Smooth muscle cell (in vitro differentiated cells): ENCODE results near the gene EML6. TPM values are rescaled to one million over a fixed set of nuclear protein-coding genes. Genes with fewer than 3 reads are reported as not detected.

ENCODE experiments used
- DNase-seq: peaks from one replicate; lab custom pipeline; 2025; ENCODE audit not compliant: unreplicated experiment; lab: John Stamatoyannopoulos, UW
- H2AFZ ChIP-seq: fragments of 200-600 bp; sonication (generic); 2 replicates; pipeline ENCODE4 v1.6.0; 2016; ENCODE audit warnings: antibody characterized with exemption, low read depth, mild to moderate bottlenecking
- H3F3A ChIP-seq: fragments of 200-600 bp; sonication (generic); 2 replicates; pipeline ENCODE4 v1.6.0; 2017; ENCODE audit warnings: antibody characterized with exemption, low read depth
- H3K27ac ChIP-seq: fragments of 200-600 bp; sonication (generic); 2 replicates; pipeline ENCODE4 v1.5.1; 2016; ENCODE audit warnings: low read depth, mild to moderate bottlenecking
- H3K27me3 ChIP-seq: fragments of 200-600 bp; sonication (generic); 2 replicates; pipeline ENCODE4 v1.6.1; 2016; ENCODE audit warnings: low read depth, mild to moderate bottlenecking
- H3K36me3 ChIP-seq: fragments of 200-600 bp; sonication (generic); 2 replicates; pipeline ENCODE4 v1.5.1; 2016; ENCODE audit warnings: low read depth
- H3K4me1 ChIP-seq: fragments of 200-600 bp; sonication (generic); 2 replicates; pipeline ENCODE4 v1.5.1; 2016; ENCODE audit warnings: low read depth
- H3K4me2 ChIP-seq: fragments of 200-600 bp; sonication (generic); 2 replicates; pipeline ENCODE4 v1.6.0; 2016; ENCODE audit warnings: mild to moderate bottlenecking
- H3K4me3 ChIP-seq: fragments of 200-600 bp; sonication (generic); 2 replicates; pipeline ENCODE4 v1.5.1; 2016; ENCODE audit warnings: mild to moderate bottlenecking
- H3K79me2 ChIP-seq: fragments of 200-600 bp; sonication (generic); 2 replicates; pipeline ENCODE4 v1.6.0; 2016; ENCODE audit warnings: low read depth, mild to moderate bottlenecking
- H3K9ac ChIP-seq: fragments of 200-600 bp; sonication (generic); 2 replicates; pipeline ENCODE4 v1.6.0; 2016; ENCODE audit warnings: low read depth
- H3K9me3 ChIP-seq: fragments of 200-600 bp; sonication (generic); replicated peaks from 2 replicates; pipeline ENCODE4 v1.5.1; 2016; ENCODE audit warnings: low read depth
- H4K20me1 ChIP-seq: fragments of 200-600 bp; sonication (generic); 2 replicates; pipeline ENCODE4 v1.6.0; 2016; ENCODE audit warnings: low read depth
- CTCF ChIP-seq: fragments of 200-600 bp; sonication (generic); IDR thresholded peaks from 2 replicates; pipeline ENCODE4 v1.5.1; 2017; ENCODE audit warnings: borderline replicate concordance, mild to moderate bottlenecking, antibody characterized with exemption; ENCODE audit not compliant: insufficient read depth, poor library complexity, severe bottlenecking
- WGBS: methylation state at CpG from one replicate; pipeline ENCODE4 v1.1.7; 2016; ENCODE audit warnings: low lambda C conversion rate; 5-methylcytosine and 5-hydroxymethylcytosine counted together
- polyA plus RNA-seq: library from polyadenylated mRNA; unstranded; fragments of >200 nt; fragmentation: Nextera tagmentation; extraction: Ambion mirVana; gene quantifications from 2 replicates; pipeline ENCODE4 v1.2.1, GENCODE V29; 2016
- total RNA-seq: library from RNA; depleted of rRNA; stranded (reverse); fragments of >200 nt; gene quantifications from 2 replicates; pipeline ENCODE4 v1.2.3, GENCODE V29; 2014

Gene EML6
- total and polyA plus RNA-seq, 2 experiments from 2014 or later = 0.49 to 0.54 TPM

GRCh38 chr2:54797307-54797706 lies 73.8 kb downstream of the EML6 start:
- Histone ChIP-seq H3K36me3 (no peaks in the 10 kb centered on the region), H3K4me3 (no peak overlapping the region), H3K9me3 (no peaks in the 10 kb centered on the region), H2AFZ (no peak overlapping the region), H3K79me2 (no peaks in the 10 kb centered on the region), H3F3A (no peaks in the 10 kb centered on the region), H3K4me1 (no peaks in the 10 kb centered on the region), H4K20me1 (no peaks in the 10 kb centered on the region), H3K27ac (no peak overlapping the region), H3K4me2 (no peak overlapping the region), H3K9ac (no peak overlapping the region), H3K27me3 (no peaks in the 10 kb centered on the region)
- 93% methylated on average over 4 of the region's 4 CpGs for WGBS
- no peak for DNase-seq
- TF ChIP-seq CTCF = no peak

- no peaks in the 10 kb centered on the region for H3K27me3 ChIP-seq
- H3F3A ChIP-seq = no peaks in the 10 kb centered on the region
- H3K4me2 ChIP-seq = no peak overlapping the region
- no peak for DNase-seq
- H3K4me3 ChIP-seq = no peak overlapping the region
- H4K20me1 ChIP-seq = no peaks in the 10 kb centered on the region
- H3K79me2 ChIP-seq = no peaks in the 10 kb centered on the region
- H3K36me3 ChIP-seq = no peaks in the 10 kb centered on the region
- H3K9ac ChIP-seq = no peak overlapping the region
- H3K4me1 ChIP-seq = no peaks in the 10 kb centered on the region
- TF ChIP-seq CTCF = no peak
- no peak overlapping the region for H2AFZ ChIP-seq
- WGBS = 95% methylated on average over 6 of the region's 6 CpGs
- H3K27ac ChIP-seq = no peak overlapping the region
- no peaks in the 10 kb centered on the region for H3K9me3 ChIP-seq
Observed at GRCh38 chr2:54801352-54801751, 77.9 kb downstream of the EML6 start.

DNA sequence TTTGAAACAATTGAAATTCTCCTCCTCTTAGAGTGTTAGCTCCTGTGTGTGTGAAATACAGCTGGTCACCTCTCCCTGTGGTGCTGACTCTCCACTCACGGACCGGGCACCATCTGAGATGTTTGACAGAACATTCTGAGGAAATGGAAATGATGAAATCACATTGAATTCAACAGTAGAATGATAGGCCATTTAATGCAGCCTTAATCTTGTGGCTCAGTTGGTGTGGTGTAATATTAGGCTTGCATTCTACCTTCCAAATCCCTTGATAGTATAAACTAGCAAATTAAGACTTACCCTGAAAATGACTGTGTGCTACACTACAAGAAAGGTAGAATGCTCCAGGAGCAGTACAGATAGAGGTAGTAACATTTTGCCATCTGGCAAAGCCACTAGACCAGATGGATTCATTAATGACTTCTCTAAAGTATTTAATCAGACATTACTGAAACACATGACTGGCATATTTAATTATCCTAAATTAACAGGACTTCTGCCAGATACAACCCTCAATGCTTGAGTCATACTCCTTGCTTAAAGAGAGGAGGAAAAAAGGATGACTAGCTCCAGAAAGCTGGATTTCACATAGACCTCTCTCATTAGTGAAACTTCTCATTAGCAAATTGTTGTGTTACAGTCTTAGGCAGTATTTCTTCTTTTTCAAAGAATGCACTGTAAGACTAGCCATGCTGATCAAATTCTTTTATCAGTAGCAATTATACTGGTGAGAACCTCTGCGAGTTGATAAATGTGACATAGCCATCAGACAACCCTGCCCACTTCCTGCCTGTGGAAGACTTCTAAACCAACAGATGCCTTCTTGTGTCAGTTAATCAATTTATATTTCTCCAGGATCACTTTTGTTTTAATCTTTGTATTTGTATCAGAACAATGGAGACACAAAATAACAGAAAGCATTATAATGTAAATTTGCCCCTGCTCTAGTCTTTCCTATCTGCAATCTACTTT lies 80.6 kb downstream of the EML6 start:
- 81% methylated on average over 3 of the region's 3 CpGs for WGBS

More for the DNA sequence above, 80.6 kb downstream of the EML6 start:
- no peak overlapping the region for H2AFZ ChIP-seq
- no peaks in the 10 kb centered on the region for H3F3A ChIP-seq
- H3K4me3 ChIP-seq = no peak overlapping the region
- no peak for DNase-seq
- H3K9ac ChIP-seq = no peak overlapping the region
- H3K4me1 ChIP-seq = no peaks in the 10 kb centered on the region
- no peaks in the 10 kb centered on the region for H3K9me3 ChIP-seq
- H3K27ac ChIP-seq = no peak overlapping the region
- no peak for TF ChIP-seq CTCF
- no peaks in the 10 kb centered on the region for H3K27me3 ChIP-seq
- no peaks in the 10 kb centered on the region for H3K36me3 ChIP-seq
- H3K4me2 ChIP-seq = no peak overlapping the region
- no peaks in the 10 kb centered on the region for H3K79me2 ChIP-seq
- no peaks in the 10 kb centered on the region for H4K20me1 ChIP-seq
